Right lobe of liver (tissue), 4 donors: ENCODE data around the gene PDZK1IP1.

Experiments
- CTCF ChIP-seq, 4 donors: fragments of 200-600 bp in 3 of 4; fragments of 450-650 bp in 1 of 4; IDR thresholded peaks; one replicate each; pipeline versions ENCODE4 v1.5.1 to v1.8.0; 2016 to 2022; ENCODE audit warnings: antibody characterized with exemption in 4 of 4, mild to moderate bottlenecking in 2 of 4
- POLR2A ChIP-seq: fragments of 450-650 bp; IDR thresholded peaks from one replicate; pipeline ENCODE4 v1.6.1; 2017; ENCODE audit warnings: antibody characterized with exemption, mild to moderate bottlenecking
- donor health status: DM: no; HTN: no; CAD: no.
- donor health status: DM: no; HTN: no; CAD: no.
- donor health status: DM: no; HTN: yes; CAD: no.

GRCh38 chr1:47194311-47194710 is 4.5 kb upstream of the PDZK1IP1 start:
- TF ChIP-seq CTCF (IDR thresholded peaks at IDR 0.05) = no peak
- no peak for TF ChIP-seq POLR2A
